IMR-90 (cell line): Measurements from ENCODE around the gene PPP2R5E. TPM values are rescaled to one million over a fixed set of nuclear protein-coding genes. Genes with fewer than 3 reads are reported as not detected.

ENCODE experiments used
- ATAC-seq: fragments of 200-7000 bp; cut with Tn5 transposase; 2 replicates; pipeline ENCODE4 v1.9.1; 2020; ENCODE audit warnings: low read depth, mild to moderate bottlenecking, moderate library complexity
- BruUV-seq: library from RNA; stranded (reverse); fragments of 400-500 nt; replicated peaks from 2 replicates; lab custom pipeline; 2021; lab: Mats Ljungman, UMichigan
- CTCF ChIA-PET: fragments of 300-600 bp; formaldehyde crosslinking; extraction: SDS; loops from one replicate; lab custom pipeline; 2021; ENCODE audit warnings: antibody characterized with exemption; lab: Yijun Ruan, JAX
- POLR2A ChIA-PET: fragments of 300-600 bp; sonication (Branson Sonifier 250); formaldehyde crosslinking; loops from one replicate; lab custom pipeline; 2022; ENCODE audit warnings: antibody characterized with exemption; ENCODE audit not compliant: unreplicated experiment; lab: Charles Lee
- DNase-seq: peaks from one replicate; pipeline ENCODE4 v3.0.0; 2013
- H2AFZ ChIP-seq: replicated peaks from 2 replicates; pipeline ENCODE3; 2013; ENCODE audit warnings: low read length, mild to moderate bottlenecking; ENCODE audit not compliant: poor library complexity
- H2AK5ac ChIP-seq: 2 replicates; pipeline ENCODE4 v1.6.1; 2013; ENCODE audit warnings: low read depth, low read length, inconsistent platforms
- H2AK9ac ChIP-seq: replicated peaks from 2 replicates; pipeline ENCODE3; 2013; ENCODE audit warnings: mild to moderate bottlenecking, low read depth, low read length, moderate library complexity; ENCODE audit not compliant: poor library complexity
- H2BK120ac ChIP-seq: 2 replicates; pipeline ENCODE4 v1.6.1; 2013; ENCODE audit warnings: low read depth, low read length, inconsistent platforms
- H2BK15ac ChIP-seq: 3 replicates; pipeline ENCODE4 v1.6.1; 2013; ENCODE audit warnings: low read depth, low read length, inconsistent platforms
- H2BK20ac ChIP-seq: 2 replicates; pipeline ENCODE4 v1.6.1; 2013; ENCODE audit warnings: low read depth, mild to moderate bottlenecking, inconsistent platforms, low read length, moderate library complexity
- H2BK5ac ChIP-seq: 2 replicates; pipeline ENCODE4 v1.6.1; 2013; ENCODE audit warnings: mild to moderate bottlenecking, low read depth, low read length, inconsistent platforms; ENCODE audit not compliant: poor library complexity, severe bottlenecking
- H3K14ac ChIP-seq: replicated peaks from 2 replicates; pipeline ENCODE4 v1.6.1; 2013; ENCODE audit warnings: low read depth, low read length, inconsistent platforms
- H3K18ac ChIP-seq: 2 replicates; pipeline ENCODE4 v1.6.1; 2013; ENCODE audit warnings: low read depth, low read length, control low read depth
- H3K23ac ChIP-seq: 2 replicates; pipeline ENCODE4 v1.6.1; 2013; ENCODE audit warnings: low read depth, low read length, inconsistent platforms
- H3K27ac ChIP-seq: 2 replicates; pipeline ENCODE4 v1.5.1; 2013; ENCODE audit warnings: mild to moderate bottlenecking, control low read depth, low read length; ENCODE audit not compliant: insufficient read depth
- H3K27me3 ChIP-seq: 2 replicates; pipeline ENCODE4 v1.6.1; 2013; ENCODE audit warnings: low read length; ENCODE audit not compliant: control insufficient read depth, insufficient read depth
- H3K36me3 ChIP-seq: 2 replicates; pipeline ENCODE4 v1.6.1; 2013; ENCODE audit warnings: low read length, mixed read lengths; ENCODE audit not compliant: control insufficient read depth, insufficient read depth
- H3K4ac ChIP-seq: 2 replicates; pipeline ENCODE4 v1.6.1; 2013; ENCODE audit warnings: low read depth, low read length, inconsistent platforms
- H3K4me1 ChIP-seq: 2 replicates; pipeline ENCODE4 v1.6.1; 2013; ENCODE audit warnings: low read length, mixed read lengths; ENCODE audit not compliant: control insufficient read depth, insufficient read depth
- H3K4me2 ChIP-seq: 2 replicates; pipeline ENCODE4 v1.6.1; 2013; ENCODE audit warnings: low read depth, mild to moderate bottlenecking, control low read depth, low read length, moderate library complexity
- H3K4me3 ChIP-seq: 2 replicates; pipeline ENCODE4 v1.5.1; 2013; ENCODE audit warnings: low read depth, mild to moderate bottlenecking, control low read depth, low read length, moderate library complexity; ENCODE audit not compliant: insufficient read depth
- H3K56ac ChIP-seq: 2 replicates; pipeline ENCODE4 v1.6.1; 2013; ENCODE audit warnings: low read length, inconsistent platforms; ENCODE audit not compliant: insufficient read depth; ENCODE audit errors: extremely low read depth
- H3K79me1 ChIP-seq, 2 experiments: 2 replicates each; pipeline ENCODE4 v1.6.1; 2013; ENCODE audit warnings: low read length in 2 of 2, inconsistent platforms in 1 of 2, low read depth in 1 of 2
- H3K9ac ChIP-seq: 2 replicates; pipeline ENCODE4 v1.6.1; 2013; ENCODE audit warnings: low read depth, low read length, control low read depth
- H3K9me1 ChIP-seq: 2 replicates; pipeline ENCODE4 v1.6.1; 2013; ENCODE audit warnings: low read length, inconsistent platforms; ENCODE audit not compliant: insufficient read depth
- H3K9me3 ChIP-seq: 2 replicates; pipeline ENCODE4 v1.6.1; 2013; ENCODE audit warnings: low read length; ENCODE audit not compliant: control insufficient read depth, insufficient read depth
- H4K20me1 ChIP-seq: 2 replicates; pipeline ENCODE4 v1.6.1; 2013; ENCODE audit warnings: low read length, inconsistent platforms; ENCODE audit not compliant: insufficient read depth
- H4K5ac ChIP-seq: 2 replicates; pipeline ENCODE4 v1.6.1; 2013; ENCODE audit warnings: mild to moderate bottlenecking, low read depth, low read length, control low read depth
- H4K8ac ChIP-seq, 2 experiments: 2 replicates each; pipeline ENCODE4 v1.6.1; 2013; ENCODE audit warnings: low read depth in 2 of 2, low read length in 2 of 2, control low read depth in 1 of 2, inconsistent platforms in 1 of 2
- H4K91ac ChIP-seq: 2 replicates; pipeline ENCODE4 v1.6.1; 2013; ENCODE audit warnings: low read depth, low read length, inconsistent platforms; ENCODE audit not compliant: insufficient read depth
- CEBPB ChIP-seq: IDR thresholded peaks from 2 replicates; pipeline ENCODE4 v1.6.1; 2012; ENCODE audit warnings: low read depth, low read length, improper control_type of control experiment
- CHD1 ChIP-seq: IDR thresholded peaks from 2 replicates; pipeline ENCODE4 v1.6.1; 2012; ENCODE audit warnings: low read depth, low read length, improper control_type of control experiment
- FOS ChIP-seq: fragments of 150-350 bp; IDR thresholded peaks from 2 replicates; pipeline ENCODE4 v1.6.1; 2016; ENCODE audit warnings: low read depth, low read length
- MAZ ChIP-seq: IDR thresholded peaks from 2 replicates; pipeline ENCODE4 v1.6.1; 2012; ENCODE audit warnings: low read depth, mild to moderate bottlenecking, low read length, improper control_type of control experiment, moderate library complexity, borderline replicate concordance
- MXI1 ChIP-seq: IDR thresholded peaks from 2 replicates; pipeline ENCODE4 v1.6.1; 2012; ENCODE audit warnings: low read depth, mild to moderate bottlenecking, low read length, moderate library complexity, borderline replicate concordance
- SMC3 ChIP-seq: fragments of 150-350 bp; IDR thresholded peaks from 2 replicates; pipeline ENCODE4 v1.6.1; 2016; ENCODE audit warnings: low read depth, mild to moderate bottlenecking, antibody characterized with exemption, low read length, moderate library complexity
- USF2 ChIP-seq: fragments of 150-350 bp; IDR thresholded peaks from 2 replicates; pipeline ENCODE4 v1.6.1; 2017; ENCODE audit warnings: mild to moderate bottlenecking, antibody characterized with exemption, low read length, low read depth
- WGBS, 2 experiments: methylation state at CpG; one replicate each; pipeline versions ENCODE4 v1.1.5 to v1.1.7; 2013; ENCODE audit warnings: missing lambda C conversion rate in 2 of 2; ENCODE audit not compliant: insufficient read length in 1 of 2; ENCODE audit errors: extremely low coverage in 2 of 2; 5-methylcytosine and 5-hydroxymethylcytosine counted together
- dilution Hi-C: fragments of 300-500 bp; cut with HindIII; formaldehyde crosslinking; loops from one replicate; pipeline ENCODE4 v1.14.3; 2018; ENCODE audit warnings: low sequenced_read_pairs; ENCODE audit not compliant: unreplicated experiment
- in situ Hi-C: fragments of 300-500 bp; cut with MboI; formaldehyde crosslinking; loops from 3 replicates; pipeline ENCODE4 v1.14.3; 2019; ENCODE audit warnings: low sequenced_read_pairs, inconsistent platforms, mixed read lengths
- intact Hi-C: fragments of 100-400 bp; cut with micrococcal nuclease; formaldehyde crosslinking; loops from 2 replicates; pipeline ENCODE4 v1.10.0; 2022
- polyA plus RNA-seq, 3 experiments: library from polyadenylated mRNA; depleted of rRNA; stranded (reverse); fragments of >200 nt; gene quantifications; 2 replicates each; pipeline ENCODE4 v1.2.3, GENCODE V29; 2012; ENCODE audit warnings: low replicate concordance in 1 of 3
- total RNA-seq: library from RNA; depleted of rRNA; stranded (reverse); fragments of >200 nt; gene quantifications from 2 replicates; pipeline ENCODE4 v1.2.3, GENCODE V29; 2012

PPP2R5E gene
- total and polyA plus RNA-seq, 2 of the 4 experiments (the other 2 are of a cell fraction) = 9.7 to 12.2 TPM

- H3K27ac ChIP-seq = no peak overlapping the region
- BruUV-seq = no TSS peak
- dilution Hi-C loops (no loop called here), in situ Hi-C loops (no loop called here), intact Hi-C loops (no loop called here)
- H3K9me1 ChIP-seq = peaks cover 11% of the 10 kb centered on the region; the same call in 1 of the 2 replicates
- H3K56ac ChIP-seq = no peak overlapping the region
- no peak overlapping the region for H3K18ac ChIP-seq
- H4K91ac ChIP-seq = no peak overlapping the region
- no peak overlapping the region for H2BK5ac ChIP-seq
- H2BK20ac ChIP-seq = no peak overlapping the region
- H4K8ac ChIP-seq = no peak overlapping the region
- no peak overlapping the region for H3K4me3 ChIP-seq
- no peak for DNase-seq
- no peak overlapping the region for H3K9ac ChIP-seq
- no peak overlapping the region for H2AK5ac ChIP-seq
- no peak overlapping the region for H3K4me2 ChIP-seq
- TF ChIP-seq USF2 (no peak), MAZ (no peak), SMC3 (no peak), MXI1 (no peak), CHD1 (no peak), CEBPB (no peak), FOS (no peak)
- POLR2A ChIA-PET = no interaction called here
- no peak overlapping the region for H2AFZ ChIP-seq
- no peak overlapping the region for H4K5ac ChIP-seq
- no peak overlapping the region for H3K4ac ChIP-seq
- no peaks in the 10 kb centered on the region for H3K36me3 ChIP-seq
- H3K9me3 ChIP-seq = no peaks in the 10 kb centered on the region
- no peaks in the 10 kb centered on the region for H3K27me3 ChIP-seq
- H2BK15ac ChIP-seq = no peak overlapping the region
- peaks cover 40% of the 10 kb centered on the region for H4K20me1 ChIP-seq
- no peak overlapping the region for H2BK120ac ChIP-seq
- WGBS, 2 experiments = no CpG with 5 or more reads among the region's 3 CpGs
- no peak for ATAC-seq
- H3K23ac ChIP-seq = no peak overlapping the region
- no peak overlapping the region for H3K14ac ChIP-seq
- peaks cover 6% of the 10 kb centered on the region for H3K4me1 ChIP-seq
- CTCF ChIA-PET = no interaction called here
- H2AK9ac ChIP-seq = no peak overlapping the region
- peaks cover 43 to 61% of the 10 kb centered on the region in 2 experiments for H3K79me1 ChIP-seq
Observed at GRCh38 chr14:63478437-63478852, 64.7 kb downstream of the PPP2R5E start.
